GM12878 (cell line): Measurements from ENCODE around the gene TMEM252. TPM values are rescaled to one million over a fixed set of nuclear protein-coding genes. Genes with fewer than 3 reads are reported as not detected.

Experiments
- ATAC-seq: fragments of 200-7000 bp; cut with Tn5 transposase; 3 replicates; pipeline ENCODE4 v1.9.1; 2020; ENCODE audit warnings: mild to moderate bottlenecking, moderate library complexity
- BruUV-seq: library from RNA; stranded (reverse); fragments of 400-500 nt; replicated peaks from 2 replicates; lab custom pipeline; 2021; lab: Mats Ljungman, UMichigan
- CTCF ChIA-PET: fragments of 300-600 bp; sonication (Branson Sonifier 250); formaldehyde crosslinking; extraction: SDS; loops from one replicate; lab custom pipeline; 2021; ENCODE audit warnings: inconsistent platforms; lab: Yijun Ruan, JAX
- POLR2A ChIA-PET: fragments of 350-600 bp; formaldehyde crosslinking; extraction: SDS; loops from one replicate; lab custom pipeline; 2021; ENCODE audit warnings: inconsistent platforms; lab: Charles Lee
- RAD21 ChIA-PET: fragments of 300-600 bp; sonication (Branson Sonifier 250); formaldehyde crosslinking; loops from one replicate; lab custom pipeline; 2023; ENCODE audit warnings: antibody characterized with exemption; ENCODE audit not compliant: unreplicated experiment; lab: Charles Lee
- SMC1A ChIA-PET: fragments of 300-600 bp; sonication (Branson Sonifier 250); formaldehyde crosslinking; loops from one replicate; lab custom pipeline; 2023; ENCODE audit not compliant: unreplicated experiment, uncharacterized antibody; lab: Charles Lee
- DNase-seq: peaks from one replicate; pipeline ENCODE4 v3.0.0-alpha.2; 2011; ENCODE audit warnings: low read depth, low spot score
- FAIRE-seq: peaks from 3 replicates; lab custom pipeline; 2011; peaks lifted over from hg19 to GRCh38; lab: Jason Lieb, UNC
- H2AFZ ChIP-seq: 2 replicates; pipeline ENCODE4 v1.6.0; 2011; ENCODE audit warnings: low read depth, low read length, control low read depth; ENCODE audit not compliant: control insufficient read depth
- H3K27ac ChIP-seq: 2 replicates; pipeline ENCODE4 v1.5.1; 2011; ENCODE audit warnings: control low read depth; ENCODE audit not compliant: control insufficient read depth, insufficient read depth
- H3K27me3 ChIP-seq, 2 experiments: replicated peaks in 1 of 2; 2 replicates each; pipeline versions ENCODE4 v1.6.0 to v1.6.1; 2011; ENCODE audit warnings: low read length in 1 of 2; ENCODE audit not compliant: control insufficient read depth in 2 of 2, insufficient read depth in 2 of 2
- H3K36me3 ChIP-seq, 2 experiments: 2 replicates each; pipeline ENCODE4 v1.5.1; 2011; ENCODE audit warnings: low read length in 1 of 2; ENCODE audit not compliant: control insufficient read depth in 2 of 2, insufficient read depth in 2 of 2
- H3K4me1 ChIP-seq: 2 replicates; pipeline ENCODE4 v1.6.1; 2011; ENCODE audit warnings: mild to moderate bottlenecking, low read length, moderate library complexity, mixed read lengths; ENCODE audit not compliant: control insufficient read depth, insufficient read depth
- H3K4me2 ChIP-seq: 2 replicates; pipeline ENCODE4 v1.6.0; 2011; ENCODE audit warnings: control low read depth; ENCODE audit not compliant: control insufficient read depth, insufficient read depth
- H3K4me3 ChIP-seq: fragments of 200-600 bp; sonication (generic); 2 replicates; pipeline ENCODE4 v1.5.1; 2016
- H3K79me2 ChIP-seq: 2 replicates; pipeline ENCODE4 v1.6.0; 2011; ENCODE audit warnings: low read length; ENCODE audit not compliant: control insufficient read depth, insufficient read depth
- H3K9ac ChIP-seq: 2 replicates; pipeline ENCODE4 v1.8.0; 2011; ENCODE audit warnings: low read length, control low read depth, mixed read lengths; ENCODE audit not compliant: control insufficient read depth, insufficient read depth
- H3K9me3 ChIP-seq: replicated peaks from 3 replicates; pipeline ENCODE4 v1.5.1; 2011; ENCODE audit warnings: mild to moderate bottlenecking, low read length; ENCODE audit not compliant: control insufficient read depth, insufficient read depth
- H4K20me1 ChIP-seq: 2 replicates; pipeline ENCODE4 v1.6.0; 2011; ENCODE audit not compliant: control insufficient read depth, insufficient read depth
- GATAD2B ChIP-seq: fragments of 450-650 bp; conservative IDR thresholded peaks from 2 replicates; pipeline ENCODE4 v1.6.1; 2017; ENCODE audit warnings: low read depth, mild to moderate bottlenecking, moderate library complexity
- PAX5 ChIP-seq: IDR thresholded peaks from 2 replicates; pipeline ENCODE4 v1.6.1; 2011; ENCODE audit warnings: low read depth, low read length, borderline replicate concordance
- RAD51 ChIP-seq: fragments of 450-650 bp; IDR thresholded peaks from 2 replicates; pipeline ENCODE4 v1.6.1; 2016; ENCODE audit warnings: moderate library complexity, mild to moderate bottlenecking, inconsistent platforms
- RB1 ChIP-seq: fragments of 450-650 bp; formaldehyde crosslinking; IDR thresholded peaks from 2 replicates; pipeline ENCODE4 v1.6.1; 2017; ENCODE audit warnings: mild to moderate bottlenecking, borderline replicate concordance
- RBBP5 ChIP-seq: fragments of 200-600 bp; sonication (generic); conservative IDR thresholded peaks from 2 replicates; pipeline ENCODE4 v1.6.1; 2016
- SUPT20H ChIP-seq: IDR thresholded peaks from 2 replicates; pipeline ENCODE4 v1.6.1; 2011; ENCODE audit warnings: low read depth, mild to moderate bottlenecking, low read length, moderate library complexity, borderline replicate concordance; ENCODE audit not compliant: control insufficient read depth
- WGBS: methylation state at CpG from one replicate; pipeline ENCODE4 v1.1.6; 2016; ENCODE audit warnings: low lambda C conversion rate; ENCODE audit not compliant: insufficient replicate concordance, insufficient coverage; ENCODE audit errors: missing lambda C conversion rate; 5-methylcytosine and 5-hydroxymethylcytosine counted together
- in situ Hi-C: fragments of 300-500 bp; cut with MboI; formaldehyde crosslinking; loops from 9 replicates; pipeline ENCODE4 v1.14.3; 2018; ENCODE audit warnings: mixed read lengths
- intact Hi-C: fragments of 100-400 bp; cut with micrococcal nuclease; formaldehyde crosslinking; loops from one replicate; pipeline ENCODE4 v1.14.2; 2022; ENCODE audit not compliant: unreplicated experiment
- polyA plus RNA-seq, 11 experiments: library from polyadenylated mRNA; depleted of rRNA in 4 of 11; unstranded in 6 of 11; stranded (reverse) in 5 of 11; fragments of >200 nt; fragmentation: Nextera tagmentation in 4 of 11; fragmentation: Illumina TruSeq in 1 of 11; extraction: Ambion mirVana in 4 of 11; extraction: Trizol in 1 of 11; gene quantifications; 1 replicate in 1 of 11; 2 replicates in 10 of 11; pipeline versions ENCODE4 v1.2.1 to v1.2.3, GENCODE V29; 2011 to 2016; ENCODE audit warnings: inconsistent platforms in 2 of 11, missing spikeins in 2 of 11, low read depth in 1 of 11
- total RNA-seq, 4 experiments: library from RNA; depleted of rRNA in 3 of 4; stranded (reverse); fragments of >200 nt in 3 of 4; fragmentation: Illumina TruSeq in 1 of 4; extraction: Trizol in 1 of 4; gene quantifications; 2 replicates each; pipeline versions ENCODE4 v1.2.1 to v1.2.3, GENCODE V29; 2013 to 2021
- TF ChIP-seq, protein P1 (sequence below): fragments of 450-650 bp; IDR thresholded peaks from 2 replicates; pipeline ENCODE4 v1.6.1; 2016; ENCODE audit warnings: mild to moderate bottlenecking, moderate library complexity, borderline replicate concordance
- TF ChIP-seq, protein P2 (sequence below): fragments of 450-650 bp; IDR thresholded peaks from 2 replicates; pipeline ENCODE4 v1.6.1; 2014; ENCODE audit warnings: mild to moderate bottlenecking
- TF ChIP-seq, protein P3 (sequence below): IDR thresholded peaks from 2 replicates; pipeline ENCODE4 v1.6.1; 2011; ENCODE audit warnings: low read depth, mild to moderate bottlenecking, low read length, moderate library complexity, borderline replicate concordance; ENCODE audit errors: extremely low read depth

The TMEM252 gene
- total and polyA plus RNA-seq, 10 of the 15 experiments (the other 5 are each of a cell fraction or from before 2014, with no cell fraction given), result not detected

DNA sequence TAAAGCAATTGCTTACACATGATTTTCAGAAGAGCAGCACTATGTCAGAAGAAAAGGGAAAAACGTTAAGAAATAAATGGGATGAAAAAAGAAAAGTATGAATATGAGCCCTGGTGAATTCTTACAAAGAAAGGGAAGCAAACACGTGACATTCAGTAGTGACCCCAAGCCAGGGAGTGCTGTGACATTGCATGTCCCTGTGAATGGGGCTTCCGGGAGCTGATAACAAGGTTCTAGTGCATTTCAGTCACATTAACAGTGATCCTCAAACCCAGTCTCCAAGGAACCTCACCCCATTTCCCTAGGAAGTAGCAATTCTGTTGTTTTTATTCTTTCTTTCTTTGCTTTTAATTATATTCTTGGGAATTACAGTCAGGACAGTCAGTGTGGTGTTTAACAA, 27.3 kb downstream of the TMEM252 start:
- no peak overlapping the region for H3K4me2 ChIP-seq
- ATAC-seq, result no peak
- RAD21 ChIA-PET, result no interaction called here
- SMC1A ChIA-PET, result no interaction called here
- in situ Hi-C loops (loop anchor here (5.0 kb wide), 1 partner anchor 49 kb away; no protein-coding TSS in a partner anchor), intact Hi-C loops (no loop called here)
- peaks cover 3% of the 10 kb centered on the region; the same call in 2 of the 3 replicates for H3K9me3 ChIP-seq
- no peak for FAIRE-seq
- no peak for TF ChIP-seq SUPT20H
- no peak for TF ChIP-seq RAD51
- POLR2A ChIA-PET, result no interaction called here
- H2AFZ ChIP-seq, result no peak overlapping the region
- BruUV-seq, result no TSS peak
- H3K4me3 ChIP-seq, result no peak overlapping the region
- CTCF ChIA-PET, result no interaction called here
- no peaks in the 10 kb centered on the region for H4K20me1 ChIP-seq
- DNase-seq, result no peak
- no peaks in the 10 kb centered on the region for H3K4me1 ChIP-seq
- H3K79me2 ChIP-seq, result no peaks in the 10 kb centered on the region
- WGBS, result 32% methylated on average over 3 of the region's 3 CpGs
- H3K9ac ChIP-seq, result no peak overlapping the region
- H3K27me3 ChIP-seq, result no peaks in the 10 kb centered on the region; a peak in 1 of 4 replicates
- H3K27ac ChIP-seq, result no peak overlapping the region
- no peaks in the 10 kb centered on the region for H3K36me3 ChIP-seq

DNA sequence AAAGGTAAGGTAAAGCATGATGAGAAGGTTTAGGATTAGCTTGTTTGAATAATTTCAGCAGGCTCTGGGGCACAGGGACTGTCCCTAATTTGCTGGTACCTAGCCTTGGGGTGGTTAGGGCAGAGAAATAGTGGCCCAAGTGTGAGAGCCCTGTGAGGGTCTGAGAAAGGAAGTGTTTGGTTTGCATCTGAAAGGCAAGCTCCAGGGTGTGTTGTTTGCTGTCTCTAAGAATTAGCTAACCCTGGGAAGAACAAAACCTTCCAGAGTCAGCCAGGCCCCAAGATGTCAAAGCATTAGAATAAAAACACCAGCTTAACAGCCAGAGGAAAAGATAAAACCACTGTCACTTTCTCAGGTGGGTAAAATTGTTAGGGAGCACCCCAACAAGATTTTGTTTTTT, 31.0 kb downstream of the TMEM252 start:
- Histone ChIP-seq H3K9me3 (no peaks in the 10 kb centered on the region), H3K27ac (no peak overlapping the region), H3K27me3 (no peaks in the 10 kb centered on the region; a peak in 1 of 4 replicates), H3K4me3 (no peak overlapping the region), H3K36me3 (no peaks in the 10 kb centered on the region), H3K9ac (no peak overlapping the region), H4K20me1 (no peaks in the 10 kb centered on the region)
- CTCF ChIA-PET, result interaction anchor here (1.3 to 1.4 kb wide), 2 partner anchors 50 to 64 kb away, joined by 3 to 6 read pairs; no protein-coding TSS in a partner anchor
- intact Hi-C loops (loop anchor here (5.0 kb wide), 1 partner anchor 58 kb away; no protein-coding TSS in a partner anchor), in situ Hi-C loops (loop anchor here (5.0 kb wide), 1 partner anchor 53 kb away; no protein-coding TSS in a partner anchor)
- RAD21 ChIA-PET, result no interaction called here
- SMC1A ChIA-PET, result interaction anchor here (1.1 kb wide), 1 partner anchor 52 kb away, joined by 3 read pairs; no protein-coding TSS in a partner anchor
- FAIRE-seq, result no peak
- TF ChIP-seq RB1, result no peak
- TF ChIP-seq, protein P1, sequence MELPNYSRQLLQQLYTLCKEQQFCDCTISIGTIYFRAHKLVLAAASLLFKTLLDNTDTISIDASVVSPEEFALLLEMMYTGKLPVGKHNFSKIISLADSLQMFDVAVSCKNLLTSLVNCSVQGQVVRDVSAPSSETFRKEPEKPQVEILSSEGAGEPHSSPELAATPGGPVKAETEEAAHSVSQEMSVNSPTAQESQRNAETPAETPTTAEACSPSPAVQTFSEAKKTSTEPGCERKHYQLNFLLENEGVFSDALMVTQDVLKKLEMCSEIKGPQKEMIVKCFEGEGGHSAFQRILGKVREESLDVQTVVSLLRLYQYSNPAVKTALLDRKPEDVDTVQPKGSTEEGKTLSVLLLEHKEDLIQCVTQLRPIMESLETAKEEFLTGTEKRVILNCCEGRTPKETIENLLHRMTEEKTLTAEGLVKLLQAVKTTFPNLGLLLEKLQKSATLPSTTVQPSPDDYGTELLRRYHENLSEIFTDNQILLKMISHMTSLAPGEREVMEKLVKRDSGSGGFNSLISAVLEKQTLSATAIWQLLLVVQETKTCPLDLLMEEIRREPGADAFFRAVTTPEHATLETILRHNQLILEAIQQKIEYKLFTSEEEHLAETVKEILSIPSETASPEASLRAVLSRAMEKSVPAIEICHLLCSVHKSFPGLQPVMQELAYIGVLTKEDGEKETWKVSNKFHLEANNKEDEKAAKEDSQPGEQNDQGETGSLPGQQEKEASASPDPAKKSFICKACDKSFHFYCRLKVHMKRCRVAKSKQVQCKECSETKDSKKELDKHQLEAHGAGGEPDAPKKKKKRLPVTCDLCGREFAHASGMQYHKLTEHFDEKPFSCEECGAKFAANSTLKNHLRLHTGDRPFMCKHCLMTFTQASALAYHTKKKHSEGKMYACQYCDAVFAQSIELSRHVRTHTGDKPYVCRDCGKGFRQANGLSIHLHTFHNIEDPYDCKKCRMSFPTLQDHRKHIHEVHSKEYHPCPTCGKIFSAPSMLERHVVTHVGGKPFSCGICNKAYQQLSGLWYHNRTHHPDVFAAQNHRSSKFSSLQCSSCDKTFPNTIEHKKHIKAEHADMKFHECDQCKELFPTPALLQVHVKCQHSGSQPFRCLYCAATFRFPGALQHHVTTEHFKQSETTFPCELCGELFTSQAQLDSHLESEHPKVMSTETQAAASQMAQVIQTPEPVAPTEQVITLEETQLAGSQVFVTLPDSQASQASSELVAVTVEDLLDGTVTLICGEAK, result no peak
- TF ChIP-seq, protein P2, sequence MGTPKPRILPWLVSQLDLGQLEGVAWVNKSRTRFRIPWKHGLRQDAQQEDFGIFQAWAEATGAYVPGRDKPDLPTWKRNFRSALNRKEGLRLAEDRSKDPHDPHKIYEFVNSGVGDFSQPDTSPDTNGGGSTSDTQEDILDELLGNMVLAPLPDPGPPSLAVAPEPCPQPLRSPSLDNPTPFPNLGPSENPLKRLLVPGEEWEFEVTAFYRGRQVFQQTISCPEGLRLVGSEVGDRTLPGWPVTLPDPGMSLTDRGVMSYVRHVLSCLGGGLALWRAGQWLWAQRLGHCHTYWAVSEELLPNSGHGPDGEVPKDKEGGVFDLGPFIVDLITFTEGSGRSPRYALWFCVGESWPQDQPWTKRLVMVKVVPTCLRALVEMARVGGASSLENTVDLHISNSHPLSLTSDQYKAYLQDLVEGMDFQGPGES, result no peak
- no peak for TF ChIP-seq GATAD2B
- TF ChIP-seq RBBP5, result no peak
- no peak for TF ChIP-seq PAX5
- TF ChIP-seq, protein P3, sequence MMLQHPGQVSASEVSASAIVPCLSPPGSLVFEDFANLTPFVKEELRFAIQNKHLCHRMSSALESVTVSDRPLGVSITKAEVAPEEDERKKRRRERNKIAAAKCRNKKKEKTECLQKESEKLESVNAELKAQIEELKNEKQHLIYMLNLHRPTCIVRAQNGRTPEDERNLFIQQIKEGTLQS, result no peak
- TF ChIP-seq, all 136 proteins: peak for 0
- BruUV-seq, result no TSS peak
- H3K79me2 ChIP-seq, result no peaks in the 10 kb centered on the region
- DNase-seq (no peak), ATAC-seq (no peak)
- POLR2A ChIA-PET, result no interaction called here
- H3K4me2 ChIP-seq, result no peak overlapping the region
- no peak overlapping the region for H2AFZ ChIP-seq
- peaks cover 3% of the 10 kb centered on the region; the same call in 1 of the 2 replicates for H3K4me1 ChIP-seq
